H9 (cell line): ENCODE data around the gene DDI2. TPM values are rescaled to one million over a fixed set of nuclear protein-coding genes. Genes with fewer than 3 reads are reported as not detected.

Experiments used
- DNase-seq: peaks from one replicate; pipeline ENCODE4 v3.0.0-alpha.2; 2017
- H2AFZ ChIP-seq: one replicate; pipeline ENCODE4 v1.6.1; 2013; ENCODE audit warnings: mild to moderate bottlenecking, low read length, control low read depth, moderate library complexity
- H2AK5ac ChIP-seq: 2 replicates; pipeline ENCODE4 v1.6.1; 2013; ENCODE audit warnings: low read length, control low read depth, mixed read lengths; ENCODE audit not compliant: insufficient read length
- H2BK120ac ChIP-seq: one replicate; pipeline ENCODE4 v1.6.1; 2013; ENCODE audit warnings: low read depth, mild to moderate bottlenecking, low read length, control low read depth, inconsistent platforms; ENCODE audit not compliant: poor library complexity, severe bottlenecking
- H2BK12ac ChIP-seq: 2 replicates; pipeline ENCODE4 v1.6.1; 2013; ENCODE audit warnings: low read length, control low read depth, mixed read lengths, low read depth; ENCODE audit not compliant: insufficient read length
- H2BK15ac ChIP-seq: 2 replicates; pipeline ENCODE4 v1.6.1; 2013; ENCODE audit warnings: low read depth, low read length, control low read depth
- H2BK20ac ChIP-seq: one replicate; pipeline ENCODE4 v1.6.1; 2013; ENCODE audit warnings: low read depth, mild to moderate bottlenecking, low read length, control low read depth, inconsistent platforms; ENCODE audit not compliant: poor library complexity, severe bottlenecking
- H2BK5ac ChIP-seq: 2 replicates; pipeline ENCODE4 v1.6.1; 2013; ENCODE audit warnings: low read length, control low read depth, mixed read lengths; ENCODE audit not compliant: insufficient read length
- H3K14ac ChIP-seq: 2 replicates; pipeline ENCODE4 v1.6.1; 2013; ENCODE audit warnings: low read length, control low read depth; ENCODE audit not compliant: insufficient read depth
- H3K18ac ChIP-seq: 2 replicates; pipeline ENCODE4 v1.6.1; 2013; ENCODE audit warnings: low read depth, mild to moderate bottlenecking, mixed read lengths, low read length, control low read depth; ENCODE audit not compliant: insufficient read length
- H3K23ac ChIP-seq: 2 replicates; pipeline ENCODE4 v1.6.1; 2013; ENCODE audit warnings: low read length, control low read depth, mixed read lengths, low read depth; ENCODE audit not compliant: insufficient read length
- H3K23me2 ChIP-seq: 2 replicates; pipeline ENCODE4 v1.6.1; 2013; ENCODE audit warnings: low read depth, mild to moderate bottlenecking, mixed read lengths, low read length, control low read depth; ENCODE audit not compliant: insufficient read length, poor library complexity, severe bottlenecking
- H3K27ac ChIP-seq: 2 replicates; pipeline ENCODE4 v1.5.1; 2013; ENCODE audit warnings: low read length, control low read depth, mixed read lengths, low read depth; ENCODE audit not compliant: insufficient read length
- H3K27me3 ChIP-seq: 2 replicates; pipeline ENCODE4 v1.6.1; 2013; ENCODE audit warnings: low read length, control low read depth, inconsistent platforms; ENCODE audit not compliant: insufficient read depth
- H3K4ac ChIP-seq: 2 replicates; pipeline ENCODE4 v1.6.1; 2013; ENCODE audit warnings: low read depth, mild to moderate bottlenecking, control low read depth, inconsistent platforms, low read length, moderate library complexity
- H3K4me1 ChIP-seq: 2 replicates; pipeline ENCODE4 v1.6.1; 2013; ENCODE audit warnings: low read length, control low read depth, inconsistent platforms; ENCODE audit not compliant: insufficient read depth
- H3K4me2 ChIP-seq: 2 replicates; pipeline ENCODE4 v1.6.1; 2013; ENCODE audit warnings: low read length, control low read depth, mixed read lengths; ENCODE audit not compliant: insufficient read length, insufficient read depth
- H3K56ac ChIP-seq: 2 replicates; pipeline ENCODE4 v1.6.1; 2013; ENCODE audit warnings: low read depth, mild to moderate bottlenecking, mixed read lengths, low read length, control low read depth; ENCODE audit not compliant: insufficient read length
- H3K79me1 ChIP-seq: 2 replicates; pipeline ENCODE4 v1.6.1; 2013; ENCODE audit warnings: low read depth, mild to moderate bottlenecking, moderate library complexity, low read length, control low read depth, inconsistent platforms; ENCODE audit not compliant: insufficient read depth, poor library complexity, severe bottlenecking
- H3K79me2 ChIP-seq: 2 replicates; pipeline ENCODE4 v1.6.1; 2013; ENCODE audit warnings: low read length, control low read depth, inconsistent platforms; ENCODE audit not compliant: insufficient read depth
- H3K9ac ChIP-seq: 2 replicates; pipeline ENCODE4 v1.6.1; 2013; ENCODE audit warnings: low read length, control low read depth, mixed read lengths; ENCODE audit not compliant: insufficient read length; ENCODE audit errors: extremely low read depth
- H3K9me3 ChIP-seq: one replicate; pipeline ENCODE4 v1.6.1; 2013; ENCODE audit warnings: low read depth, low read length, inconsistent platforms; ENCODE audit not compliant: control insufficient read depth
- H3T11ph ChIP-seq: one replicate; pipeline ENCODE4 v1.6.1; 2013; ENCODE audit warnings: mild to moderate bottlenecking, low read length, control low read depth, inconsistent platforms
- H4K20me1 ChIP-seq: one replicate; pipeline ENCODE4 v1.6.1; 2013; ENCODE audit not compliant: control insufficient read depth, insufficient read length, insufficient read depth
- H4K5ac ChIP-seq: 2 replicates; pipeline ENCODE4 v1.6.1; 2013; ENCODE audit warnings: low read depth, mild to moderate bottlenecking, mixed read lengths, low read length, control low read depth; ENCODE audit not compliant: insufficient read length
- H4K8ac ChIP-seq: replicated peaks from 2 replicates; pipeline ENCODE4 v1.6.1; 2013; ENCODE audit warnings: low read length, control low read depth, mixed read lengths, low read depth; ENCODE audit not compliant: insufficient read length
- H4K91ac ChIP-seq: 2 replicates; pipeline ENCODE4 v1.6.1; 2013; ENCODE audit warnings: low read depth, mild to moderate bottlenecking, moderate library complexity, mixed read lengths, low read length, control low read depth; ENCODE audit not compliant: insufficient read length
- H3K27ac Mint-ChIP-seq, 3 experiments: 2 replicates in 2 of 3; 3 replicates in 1 of 3; pipeline ENCODE4 v1.8.0; 2020 to 2021; ENCODE audit warnings: mixed read lengths in 3 of 3, mild to moderate bottlenecking in 1 of 3, moderate library complexity in 1 of 3
- H3K27me3 Mint-ChIP-seq: 2 replicates; pipeline ENCODE4 v1.8.0; 2021; ENCODE audit warnings: low read depth, mild to moderate bottlenecking, moderate library complexity, mixed read lengths
- H3K36me3 Mint-ChIP-seq, 3 experiments: 2 replicates in 2 of 3; 3 replicates in 1 of 3; pipeline ENCODE4 v1.8.0; 2020 to 2021; ENCODE audit warnings: low read depth in 3 of 3, mixed read lengths in 3 of 3; ENCODE audit not compliant: insufficient read depth in 1 of 3
- H3K4me1 Mint-ChIP-seq, 2 experiments: 2 replicates each; pipeline ENCODE4 v1.8.0; 2020; ENCODE audit warnings: mixed read lengths in 2 of 2
- H3K4me3 Mint-ChIP-seq, 2 experiments: 2 replicates in 1 of 2; 3 replicates in 1 of 2; pipeline ENCODE4 v1.8.0; 2020 to 2021; ENCODE audit warnings: mild to moderate bottlenecking in 2 of 2, mixed read lengths in 2 of 2, moderate library complexity in 1 of 2
- H3K9me3 Mint-ChIP-seq, 2 experiments: 2 replicates in 1 of 2; 3 replicates in 1 of 2; pipeline ENCODE4 v1.8.0; 2020; ENCODE audit warnings: mild to moderate bottlenecking in 2 of 2, mixed read lengths in 2 of 2, moderate library complexity in 1 of 2
- CTCF ChIP-seq: fragments of 200-600 bp; sonication (generic); conservative IDR thresholded peaks from 3 replicates; pipeline ENCODE4 v1.8.0; 2021; ENCODE audit warnings: antibody characterized with exemption, mild to moderate bottlenecking
- WGBS: extraction: QIAGEN DNeasy Blood & Tissue Kit; methylation state at CpG from one replicate; pipeline ENCODE4 v1.1.7; 2013; ENCODE audit warnings: missing lambda C conversion rate, low lambda C conversion rate, mixed read lengths; ENCODE audit not compliant: insufficient read length; ENCODE audit errors: extremely low coverage; 5-methylcytosine and 5-hydroxymethylcytosine counted together
- total RNA-seq: library from RNA; stranded (reverse); gene quantifications from 2 replicates; pipeline ENCODE4 v1.2.1, GENCODE V29; 2021

The DDI2 gene
- total RNA-seq, 1 experiment from 2014 or later = 45.0 TPM

- H3K18ac ChIP-seq = no peak overlapping the region
- H3K27me3 ChIP-seq = no peaks in the 10 kb centered on the region
- peaks cover 6% of the 10 kb centered on the region for H3K23me2 ChIP-seq
- no CpG with 5 or more reads among the region's 1 CpG for WGBS
- H2BK15ac ChIP-seq = no peak overlapping the region
- H3K4me2 ChIP-seq = no peak overlapping the region
- no peak overlapping the region for H3T11ph ChIP-seq
- no peaks in the 10 kb centered on the region for H3K79me1 ChIP-seq
- H3K4me1 Mint-ChIP-seq = peaks cover 19 to 26% of the 10 kb centered on the region in 2 experiments
- H2AK5ac ChIP-seq = no peak overlapping the region
- no peak overlapping the region for H3K14ac ChIP-seq
- H2BK5ac ChIP-seq = no peak overlapping the region
- H3K23ac ChIP-seq = no peak overlapping the region
- H3K27ac ChIP-seq = no peak overlapping the region
- DNase-seq = no peak
- no peak overlapping the region for H3K56ac ChIP-seq
- no peak for TF ChIP-seq CTCF
- H2BK20ac ChIP-seq = no peak overlapping the region
- H3K9me3 ChIP-seq = no peaks in the 10 kb centered on the region
- H3K4me1 ChIP-seq = peaks cover 4% of the 10 kb centered on the region
- no peaks in the 10 kb centered on the region for H3K27me3 Mint-ChIP-seq
- H2BK12ac ChIP-seq = no peak overlapping the region
- H2BK120ac ChIP-seq = no peak overlapping the region
- H3K36me3 Mint-ChIP-seq = peaks cover 0 to 3% (median 2%) of the 10 kb centered on the region in 3 experiments; a peak in 4 of 7 replicates
- no peaks in the 10 kb centered on the region for H3K9me3 Mint-ChIP-seq
- H4K91ac ChIP-seq = no peak overlapping the region
- H3K9ac ChIP-seq = no peak overlapping the region
- no peaks in the 10 kb centered on the region for H4K20me1 ChIP-seq
- H3K4ac ChIP-seq = no peak overlapping the region
- no peak overlapping the region for H2AFZ ChIP-seq
- H3K27ac Mint-ChIP-seq = no peak overlapping the region
- H3K4me3 Mint-ChIP-seq = no peak overlapping the region; a peak in 1 of 5 replicates
- no peak overlapping the region for H4K5ac ChIP-seq
- no peak overlapping the region for H4K8ac ChIP-seq
- H3K79me2 ChIP-seq = peaks cover 47% of the 10 kb centered on the region; the same call in 1 of the 2 replicates
Observed at GRCh38 chr1:15620155-15620545, 2.9 kb downstream of the DDI2 start.
